COR-L47 (cell line): ENCODE data around the gene DISP1.

Source experiments
- DNase-seq: peaks from one replicate; lab custom pipeline; 2025; lab: John Stamatoyannopoulos, UW

Gene DISP1, protein sequence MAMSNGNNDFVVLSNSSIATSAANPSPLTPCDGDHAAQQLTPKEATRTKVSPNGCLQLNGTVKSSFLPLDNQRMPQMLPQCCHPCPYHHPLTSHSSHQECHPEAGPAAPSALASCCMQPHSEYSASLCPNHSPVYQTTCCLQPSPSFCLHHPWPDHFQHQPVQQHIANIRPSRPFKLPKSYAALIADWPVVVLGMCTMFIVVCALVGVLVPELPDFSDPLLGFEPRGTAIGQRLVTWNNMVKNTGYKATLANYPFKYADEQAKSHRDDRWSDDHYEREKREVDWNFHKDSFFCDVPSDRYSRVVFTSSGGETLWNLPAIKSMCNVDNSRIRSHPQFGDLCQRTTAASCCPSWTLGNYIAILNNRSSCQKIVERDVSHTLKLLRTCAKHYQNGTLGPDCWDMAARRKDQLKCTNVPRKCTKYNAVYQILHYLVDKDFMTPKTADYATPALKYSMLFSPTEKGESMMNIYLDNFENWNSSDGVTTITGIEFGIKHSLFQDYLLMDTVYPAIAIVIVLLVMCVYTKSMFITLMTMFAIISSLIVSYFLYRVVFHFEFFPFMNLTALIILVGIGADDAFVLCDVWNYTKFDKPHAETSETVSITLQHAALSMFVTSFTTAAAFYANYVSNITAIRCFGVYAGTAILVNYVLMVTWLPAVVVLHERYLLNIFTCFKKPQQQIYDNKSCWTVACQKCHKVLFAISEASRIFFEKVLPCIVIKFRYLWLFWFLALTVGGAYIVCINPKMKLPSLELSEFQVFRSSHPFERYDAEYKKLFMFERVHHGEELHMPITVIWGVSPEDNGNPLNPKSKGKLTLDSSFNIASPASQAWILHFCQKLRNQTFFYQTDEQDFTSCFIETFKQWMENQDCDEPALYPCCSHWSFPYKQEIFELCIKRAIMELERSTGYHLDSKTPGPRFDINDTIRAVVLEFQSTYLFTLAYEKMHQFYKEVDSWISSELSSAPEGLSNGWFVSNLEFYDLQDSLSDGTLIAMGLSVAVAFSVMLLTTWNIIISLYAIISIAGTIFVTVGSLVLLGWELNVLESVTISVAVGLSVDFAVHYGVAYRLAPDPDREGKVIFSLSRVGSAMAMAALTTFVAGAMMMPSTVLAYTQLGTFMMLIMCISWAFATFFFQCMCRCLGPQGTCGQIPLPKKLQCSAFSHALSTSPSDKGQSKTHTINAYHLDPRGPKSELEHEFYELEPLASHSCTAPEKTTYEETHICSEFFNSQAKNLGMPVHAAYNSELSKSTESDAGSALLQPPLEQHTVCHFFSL (N-terminal part only)

DNA sequence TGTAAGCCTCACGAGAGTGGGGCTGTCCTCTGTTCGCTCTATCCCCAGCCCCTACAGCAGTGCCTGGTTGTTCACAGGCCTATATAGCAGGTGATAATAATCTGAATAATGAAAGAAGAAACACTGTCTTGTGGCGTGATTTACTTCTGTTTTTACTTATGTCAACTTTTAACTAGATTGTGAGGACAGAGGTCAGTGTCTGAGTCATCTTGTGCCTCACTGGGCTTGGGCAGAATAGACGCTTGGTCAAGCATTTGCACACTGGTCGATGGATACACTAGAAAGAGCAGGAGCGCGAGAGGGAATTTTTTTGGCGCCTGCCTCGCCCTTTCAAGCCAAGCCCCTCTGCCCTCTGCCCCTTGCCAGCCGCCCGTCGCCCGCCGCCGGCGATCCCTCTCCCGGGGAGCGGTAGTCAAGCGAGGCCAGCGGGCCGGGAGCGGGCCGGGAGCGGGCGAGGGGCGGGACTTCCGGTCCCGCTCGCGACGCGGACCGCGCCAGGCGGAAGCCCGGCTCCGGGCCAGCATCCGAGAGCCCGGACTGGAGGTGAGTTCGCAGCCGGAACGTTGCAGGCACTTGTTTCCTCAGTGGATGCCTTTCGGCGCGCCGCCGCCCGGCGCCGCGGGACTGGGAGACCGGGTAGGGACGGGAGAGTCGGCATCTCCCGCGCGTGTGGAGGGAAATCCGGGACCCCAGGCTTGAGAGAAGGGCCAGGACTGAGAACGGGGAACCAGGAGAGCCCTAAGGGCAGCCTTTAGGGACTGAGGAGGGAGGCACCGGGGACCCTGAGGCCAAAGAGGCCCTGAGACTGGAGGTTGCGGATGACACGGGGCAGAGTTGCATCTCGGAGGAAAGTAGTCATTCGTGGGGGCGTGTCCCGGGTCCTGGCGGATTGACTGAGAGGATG is at the start of gene DISP1:
DISP1 (plus strand) TSS at position 504 of the 904 bp plus-strand sequence. CDS start 127,785 bp downstream, outside the sequence.
- peak; percentile 81 for DNase-seq

DNA sequence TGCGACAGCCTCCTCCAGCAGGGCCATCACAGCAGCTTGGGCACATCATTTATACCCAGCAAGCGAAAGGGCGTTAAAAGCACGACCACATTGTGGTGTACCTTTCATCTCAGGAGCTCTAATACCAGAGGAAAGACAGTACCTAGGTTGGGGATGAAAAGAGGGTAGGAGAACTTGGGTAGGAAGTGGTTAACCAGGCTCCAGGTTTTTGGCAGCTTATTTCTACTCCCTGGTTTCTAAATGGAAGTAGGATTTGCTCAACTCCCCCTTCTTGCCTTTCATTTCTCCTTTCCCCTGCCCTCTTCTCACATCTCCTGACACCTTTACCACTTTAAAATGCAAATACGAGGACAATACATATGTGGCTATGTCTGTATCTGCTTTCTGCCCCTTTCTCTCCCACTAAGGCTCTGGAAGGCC is 47.7 kb upstream of the DISP1 start:
- DNase-seq, result no peak

DNA sequence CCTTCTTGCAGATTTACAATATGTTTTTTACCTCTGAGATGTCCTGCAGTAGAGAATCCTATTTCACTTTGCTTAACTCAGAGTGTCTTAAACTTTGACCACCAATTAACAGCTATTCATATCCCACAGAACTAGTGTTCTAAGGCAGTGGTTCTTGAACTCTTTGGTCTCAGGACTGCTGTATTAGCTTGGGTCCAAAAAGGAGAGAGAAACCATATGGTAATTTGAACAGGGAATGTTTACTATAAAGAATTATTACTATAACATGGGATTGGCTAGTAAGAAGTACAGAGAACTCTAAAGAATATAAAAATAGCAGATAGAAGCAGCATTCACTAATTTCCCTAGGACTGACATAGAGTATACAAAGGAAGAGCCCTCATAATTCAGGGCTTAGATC is 46.2 kb upstream of the DISP1 start:
- no peak for DNase-seq

GRCh38 chr1:222769181-222769580 is 45.7 kb upstream of the DISP1 start:
- DNase-seq, result no peak

DNA sequence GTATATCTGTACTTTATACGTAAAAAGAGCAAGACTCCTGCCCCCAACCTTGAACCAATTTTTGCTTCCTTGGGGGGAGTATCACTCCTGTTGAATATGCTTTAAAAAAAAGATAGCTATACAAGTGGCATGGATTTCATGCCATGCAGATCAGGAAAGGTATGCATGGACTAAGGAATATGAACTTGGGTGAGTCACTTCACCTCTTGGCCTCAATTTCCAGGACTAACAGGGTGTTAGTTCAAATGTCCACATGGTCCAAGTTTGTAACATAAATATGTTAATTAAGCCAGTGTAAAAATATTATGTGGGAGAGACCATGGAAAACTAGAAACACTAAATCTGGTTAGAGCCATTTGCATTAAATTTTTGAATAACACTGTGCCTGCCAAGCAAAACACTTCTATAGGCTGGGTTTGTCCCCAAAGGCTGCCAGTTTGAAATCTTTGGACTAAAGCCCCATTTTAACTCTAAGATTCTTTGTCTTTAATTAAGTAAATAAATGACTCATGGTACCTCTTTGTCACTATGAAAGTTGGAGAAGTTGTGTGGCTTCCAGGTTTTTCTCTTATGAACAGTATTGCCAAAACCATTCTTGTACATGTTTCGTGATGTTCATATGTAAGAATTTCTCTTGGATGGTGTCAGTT is 44.7 kb upstream of the DISP1 start:
- DNase-seq, result no peak

DNA sequence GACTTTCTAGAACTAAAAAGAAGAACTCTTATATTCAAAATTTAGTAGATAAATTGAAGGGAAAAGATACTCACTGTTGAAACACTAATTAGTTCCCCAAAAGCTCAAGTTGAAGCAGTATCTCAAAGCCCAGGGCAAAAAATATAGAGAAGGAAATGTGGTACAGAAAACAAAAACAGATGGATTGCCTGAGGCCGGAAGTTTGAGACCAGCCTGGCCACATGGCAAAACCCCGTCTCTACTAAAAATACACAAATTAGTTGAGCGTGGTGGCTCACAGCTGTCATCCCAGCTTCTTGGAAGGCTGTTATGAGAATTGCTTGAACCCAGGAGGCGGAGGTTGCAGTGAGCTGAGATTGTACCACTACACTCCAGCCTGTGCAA is 41.9 kb upstream of the DISP1 start:
- no peak for DNase-seq

DNA sequence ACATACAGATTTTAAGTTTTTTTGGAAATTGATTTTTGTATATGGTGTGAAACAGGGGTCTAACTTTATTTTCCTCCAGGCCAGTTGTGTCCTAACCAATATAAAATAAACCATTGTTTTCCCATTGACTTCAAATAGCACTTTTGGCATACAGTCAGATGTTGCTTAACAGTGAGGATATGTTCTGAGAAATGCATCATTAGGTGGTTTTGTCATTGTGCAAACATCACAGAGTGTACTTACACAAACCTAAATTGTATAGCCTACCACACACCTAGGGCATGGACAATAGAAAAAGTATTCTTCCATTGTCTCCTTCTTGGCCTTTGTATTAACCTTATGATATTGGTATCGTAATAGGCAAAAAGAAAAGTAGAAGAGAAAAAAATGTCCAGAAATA is 37.4 kb upstream of the DISP1 start:
- peak; percentile 35 for DNase-seq

GRCh38 chr1:222777977-222778376 is 36.9 kb upstream of the DISP1 start:
- DNase-seq, result peak; percentile 79

- DNase-seq, result no peak
Observed at GRCh38 chr1:222781251-222781650, 33.6 kb upstream of the DISP1 start.

DNA sequence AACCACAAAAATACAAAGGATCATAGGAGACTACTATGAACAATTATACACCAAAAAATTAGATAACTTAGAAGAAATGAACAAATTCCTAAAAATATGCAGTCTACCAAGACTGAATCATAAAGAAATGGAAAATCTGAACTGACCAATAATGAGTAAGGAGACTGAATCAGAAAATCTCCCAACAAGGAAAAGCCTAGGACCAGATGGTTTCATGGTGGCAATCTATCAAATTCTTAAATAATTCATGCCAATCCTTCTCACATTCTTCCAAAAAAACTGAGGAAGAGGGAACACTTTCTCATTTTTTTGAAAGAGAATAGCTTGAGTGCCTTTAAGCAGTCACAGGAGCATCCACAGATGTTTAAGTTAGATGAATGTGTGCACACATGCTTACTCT is 31.8 kb upstream of the DISP1 start:
- DNase-seq, result no peak

GRCh38 chr1:222784371-222784770 is 30.5 kb upstream of the DISP1 start:
- no peak for DNase-seq

DNA sequence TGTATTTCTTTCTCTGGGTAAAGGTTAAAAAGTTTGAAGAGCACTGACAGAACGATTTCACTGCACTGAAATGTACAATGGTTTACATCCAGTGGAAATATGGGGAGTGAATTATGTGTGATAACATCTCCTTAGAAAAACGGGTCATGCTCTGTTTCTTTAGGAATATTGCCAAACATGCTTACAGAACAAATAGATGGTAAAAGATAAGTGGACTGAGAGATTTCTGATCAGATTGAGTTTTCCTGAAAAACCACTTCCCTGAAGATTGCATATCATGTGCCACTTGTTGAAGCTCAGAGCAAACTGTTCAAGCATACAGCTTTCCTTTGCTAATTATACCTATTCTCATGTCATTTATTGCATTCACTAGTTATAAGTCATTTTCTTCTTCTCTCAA is 29.9 kb upstream of the DISP1 start:
- no peak for DNase-seq

DNA sequence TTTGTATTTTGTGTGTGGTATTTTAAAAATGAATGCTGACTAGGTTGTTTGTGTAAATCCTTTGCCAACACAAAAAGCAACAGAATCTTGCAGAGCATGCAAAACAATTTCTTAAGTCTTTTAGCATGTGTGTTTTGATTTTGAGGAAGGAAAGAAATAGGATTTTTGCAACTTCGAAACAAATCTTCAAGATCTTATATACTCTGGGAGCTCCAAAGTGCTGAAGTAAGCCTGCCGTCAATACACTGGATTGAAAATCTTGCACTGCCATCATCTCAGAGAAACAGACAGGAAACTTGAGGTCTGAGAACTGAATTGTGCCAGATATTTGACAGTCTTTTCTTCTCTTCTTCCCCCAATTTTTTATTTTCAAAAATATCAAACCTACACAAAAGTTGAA is 29.3 kb upstream of the DISP1 start:
- no peak for DNase-seq

- DNase-seq, result no peak
Observed at GRCh38 chr1:222786121-222786520, 28.7 kb upstream of the DISP1 start.

GRCh38 chr1:222787729-222788128 is 27.1 kb upstream of the DISP1 start:
- no peak for DNase-seq

DNA sequence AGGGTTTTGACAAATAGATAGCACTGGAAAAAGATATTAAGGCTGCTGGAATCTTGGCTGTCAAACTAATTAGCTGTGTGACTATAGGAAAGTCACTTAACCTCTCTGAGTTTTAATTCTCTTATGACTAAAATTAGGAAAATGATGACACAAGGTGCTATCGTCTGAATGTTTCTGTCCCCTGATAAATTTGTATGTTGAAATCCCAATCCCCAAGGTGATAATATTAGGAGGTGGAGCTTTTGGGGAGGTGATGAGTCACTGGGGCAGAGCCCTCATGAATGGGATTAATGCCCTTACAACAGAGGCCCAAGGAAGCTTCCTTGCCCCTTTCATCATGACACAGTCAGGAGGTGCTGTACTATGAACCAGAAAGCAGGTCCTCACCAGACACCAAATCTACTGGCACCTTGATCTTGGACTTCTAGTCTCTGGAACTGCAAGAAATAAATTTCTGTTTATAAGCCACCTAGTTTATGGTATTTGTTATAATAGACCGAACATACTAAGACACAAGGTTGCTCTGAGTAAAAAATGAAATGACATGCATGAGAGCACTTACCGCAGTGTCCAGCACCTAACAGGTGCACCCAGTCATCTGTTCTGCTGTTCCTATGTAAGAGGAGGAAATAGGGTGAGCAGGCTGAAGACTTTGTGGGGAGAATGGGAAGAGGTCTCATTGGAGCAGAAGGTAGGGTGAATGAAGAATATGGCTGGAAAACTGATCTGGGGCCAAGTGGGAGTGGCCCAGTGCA is 26.3 kb upstream of the DISP1 start:
- no peak for DNase-seq

DNA sequence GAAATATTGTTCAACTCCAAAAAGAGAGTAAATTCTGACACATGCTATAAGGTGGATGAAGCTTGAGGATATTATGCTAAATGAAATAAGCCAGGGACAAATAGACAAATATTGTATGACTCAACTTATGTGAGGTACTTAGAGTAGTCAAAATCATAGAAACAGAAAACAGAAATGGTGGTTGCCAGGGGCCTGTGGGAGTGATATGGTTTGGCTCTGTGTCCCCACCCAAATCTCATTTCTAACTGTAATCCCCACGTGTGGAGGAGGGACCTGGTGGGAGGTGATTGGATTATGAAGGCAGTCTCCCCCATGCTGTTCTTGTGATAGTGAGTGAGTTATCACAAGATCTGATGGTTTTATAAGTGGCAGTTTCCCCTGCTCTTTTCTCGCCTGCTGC is 24.7 kb upstream of the DISP1 start:
- no peak for DNase-seq

- DNase-seq, result no peak
Observed at GRCh38 chr1:222790520-222790919, 24.3 kb upstream of the DISP1 start.

- no peak for DNase-seq
Observed at GRCh38 chr1:222791006-222791710, 23.7 kb upstream of the DISP1 start.
